Measurements from ENCODE around the gene LRFN5. TPM values are rescaled to one million over a fixed set of nuclear protein-coding genes. Genes with fewer than 3 reads are reported as not detected.

The LRFN5 gene
- total RNA-seq, 2 donors from 2014 or later = not detected

GRCh38 chr14:41607966-41608663, 1.4 kb downstream of the LRFN5 start:
- Mint-ChIP-seq H3K4me3 (peak overlapping the region; percentile 81), H3K4me1 (peaks cover 40% of the 10 kb centered on the region), H3K27me3 (peaks cover 83% of the 10 kb centered on the region), H3K36me3 (ENCODE audit: low read depth) (peaks cover 11% of the 10 kb centered on the region), H3K27ac (no peak overlapping the region)
- ATAC-seq (no peak), DNase-seq (no peak)
- peaks cover 3% of the 10 kb centered on the region for H3K9me3 ChIP-seq (ENCODE audit: control insufficient read depth, low read length, poor library complexity, severe bottlenecking)

- Mint-ChIP-seq H3K27ac (no peak overlapping the region), H3K4me1 (peaks cover 40% of the 10 kb centered on the region), H3K4me3 (peak overlapping the region; percentile 81), H3K36me3 (ENCODE audit: low read depth) (peaks cover 11% of the 10 kb centered on the region), H3K27me3 (peaks cover 80% of the 10 kb centered on the region)
- DNase-seq (no peak), ATAC-seq (no peak)
- H3K9me3 ChIP-seq (ENCODE audit: control insufficient read depth, low read length, poor library complexity, severe bottlenecking) = peaks cover 3% of the 10 kb centered on the region
Observed at GRCh38 chr14:41608681-41609390, 2.2 kb downstream of the LRFN5 start.

- no peak for DNase-seq
- peaks cover 35% of the 10 kb centered on the region for H3K4me1 Mint-ChIP-seq
- H3K27ac Mint-ChIP-seq = no peak overlapping the region
- H3K27me3 Mint-ChIP-seq = peaks cover 71% of the 10 kb centered on the region
- no peak for ATAC-seq
- H3K36me3 Mint-ChIP-seq (ENCODE audit: low read depth) = peaks cover 9% of the 10 kb centered on the region
- H3K9me3 ChIP-seq (ENCODE audit: control insufficient read depth, low read length, poor library complexity, severe bottlenecking) = peaks cover 3% of the 10 kb centered on the region
- no peak overlapping the region for H3K4me3 Mint-ChIP-seq
Observed at GRCh38 chr14:41609704-41610183, 3.1 kb downstream of the LRFN5 start.

GRCh38 chr14:41615011-41615595, 8.4 kb downstream of the LRFN5 start:
- no peak overlapping the region for H3K4me3 Mint-ChIP-seq
- peaks cover 3% of the 10 kb centered on the region for H3K4me1 Mint-ChIP-seq
- DNase-seq (no peak), ATAC-seq (no peak)
- H3K27me3 Mint-ChIP-seq = peaks cover 25% of the 10 kb centered on the region
- H3K9me3 ChIP-seq (ENCODE audit: control insufficient read depth, low read length, poor library complexity, severe bottlenecking) = no peaks in the 10 kb centered on the region
- H3K36me3 Mint-ChIP-seq (ENCODE audit: low read depth) = peaks cover 3% of the 10 kb centered on the region
- H3K27ac Mint-ChIP-seq = no peak overlapping the region

GRCh38 chr14:41623736-41624135, 17.1 kb downstream of the LRFN5 start:
- DNase-seq (no peak), ATAC-seq (no peak)
- Mint-ChIP-seq H3K36me3 (ENCODE audit: low read depth) (no peaks in the 10 kb centered on the region), H3K4me3 (no peak overlapping the region), H3K4me1 (no peaks in the 10 kb centered on the region), H3K27me3 (no peaks in the 10 kb centered on the region), H3K27ac (no peak overlapping the region)
- H3K9me3 ChIP-seq (ENCODE audit: control insufficient read depth, low read length, poor library complexity, severe bottlenecking) = no peaks in the 10 kb centered on the region

- Mint-ChIP-seq H3K4me3 (no peak overlapping the region), H3K27ac (no peak overlapping the region), H3K36me3 (ENCODE audit: low read depth) (no peaks in the 10 kb centered on the region), H3K4me1 (no peaks in the 10 kb centered on the region), H3K27me3 (peaks cover 21% of the 10 kb centered on the region)
- ATAC-seq (no peak), DNase-seq (no peak)
- no peaks in the 10 kb centered on the region for H3K9me3 ChIP-seq (ENCODE audit: control insufficient read depth, low read length, poor library complexity, severe bottlenecking)
Observed at GRCh38 chr14:41629876-41630275, 23.2 kb downstream of the LRFN5 start.

GRCh38 chr14:41634286-41634685, 27.6 kb downstream of the LRFN5 start:
- Mint-ChIP-seq H3K27me3 (peaks cover 20% of the 10 kb centered on the region), H3K36me3 (ENCODE audit: low read depth) (no peaks in the 10 kb centered on the region), H3K27ac (no peak overlapping the region), H3K4me3 (no peak overlapping the region), H3K4me1 (no peaks in the 10 kb centered on the region)
- DNase-seq (no peak), ATAC-seq (no peak)
- no peaks in the 10 kb centered on the region for H3K9me3 ChIP-seq (ENCODE audit: control insufficient read depth, low read length, poor library complexity, severe bottlenecking)

- no peak overlapping the region for H3K4me3 Mint-ChIP-seq
- no peak overlapping the region for H3K27ac Mint-ChIP-seq
- no peak for DNase-seq
- no peaks in the 10 kb centered on the region for H3K36me3 Mint-ChIP-seq (ENCODE audit: low read depth)
- no peaks in the 10 kb centered on the region for H3K4me1 Mint-ChIP-seq
- no peaks in the 10 kb centered on the region for H3K9me3 ChIP-seq (ENCODE audit: control insufficient read depth, low read length, poor library complexity, severe bottlenecking)
- no peak for ATAC-seq
- peaks cover 6% of the 10 kb centered on the region for H3K27me3 Mint-ChIP-seq
Observed at GRCh38 chr14:41636492-41637392, 30.1 kb downstream of the LRFN5 start.

- H3K27me3 Mint-ChIP-seq = no peaks in the 10 kb centered on the region
- no peak for DNase-seq
Observed at GRCh38 chr14:41641690-41642089, 35.0 kb downstream of the LRFN5 start.

GRCh38 chr14:41642367-41642766, 35.7 kb downstream of the LRFN5 start:
- no peaks in the 10 kb centered on the region for H3K9me3 ChIP-seq (ENCODE audit: control insufficient read depth, low read length, poor library complexity, severe bottlenecking)
- Mint-ChIP-seq H3K4me1 (no peaks in the 10 kb centered on the region), H3K4me3 (no peak overlapping the region), H3K27ac (no peak overlapping the region), H3K36me3 (ENCODE audit: low read depth) (no peaks in the 10 kb centered on the region), H3K27me3 (no peaks in the 10 kb centered on the region)
- DNase-seq = no peak
- no peak for ATAC-seq

More at GRCh38 chr14:41641690-41642089, 35.0 kb downstream of the LRFN5 start:
- Mint-ChIP-seq H3K4me3 (no peak overlapping the region), H3K36me3 (ENCODE audit: low read depth) (no peaks in the 10 kb centered on the region), H3K27ac (no peak overlapping the region), H3K4me1 (no peaks in the 10 kb centered on the region)
- ATAC-seq = no peak
- H3K9me3 ChIP-seq (ENCODE audit: control insufficient read depth, low read length, poor library complexity, severe bottlenecking) = no peaks in the 10 kb centered on the region

- no peaks in the 10 kb centered on the region for H3K27me3 Mint-ChIP-seq
- H3K9me3 ChIP-seq (ENCODE audit: control insufficient read depth, low read length, poor library complexity, severe bottlenecking) = no peaks in the 10 kb centered on the region
- DNase-seq (no peak), ATAC-seq (no peak)
- H3K4me3 Mint-ChIP-seq = no peak overlapping the region
- H3K27ac Mint-ChIP-seq = no peak overlapping the region
- H3K36me3 Mint-ChIP-seq (ENCODE audit: low read depth) = no peaks in the 10 kb centered on the region
- no peaks in the 10 kb centered on the region for H3K4me1 Mint-ChIP-seq
Observed at GRCh38 chr14:41642789-41643188, 36.1 kb downstream of the LRFN5 start.

GRCh38 chr14:41644606-41645005, 37.9 kb downstream of the LRFN5 start:
- Mint-ChIP-seq H3K27me3 (no peaks in the 10 kb centered on the region), H3K36me3 (ENCODE audit: low read depth) (no peaks in the 10 kb centered on the region), H3K27ac (no peak overlapping the region), H3K4me3 (no peak overlapping the region), H3K4me1 (no peaks in the 10 kb centered on the region)
- ATAC-seq = no peak
- H3K9me3 ChIP-seq (ENCODE audit: control insufficient read depth, low read length, poor library complexity, severe bottlenecking) = no peaks in the 10 kb centered on the region
- DNase-seq = no peak

GRCh38 chr14:41650802-41651201, 44.1 kb downstream of the LRFN5 start:
- Mint-ChIP-seq H3K27me3 (no peaks in the 10 kb centered on the region), H3K27ac (no peak overlapping the region)

More at GRCh38 chr14:41650802-41651201, 44.1 kb downstream of the LRFN5 start:
- Mint-ChIP-seq H3K4me1 (no peaks in the 10 kb centered on the region), H3K4me3 (no peak overlapping the region), H3K36me3 (ENCODE audit: low read depth) (no peaks in the 10 kb centered on the region)
- DNase-seq (no peak), ATAC-seq (no peak)
- H3K9me3 ChIP-seq (ENCODE audit: control insufficient read depth, low read length, poor library complexity, severe bottlenecking) = no peaks in the 10 kb centered on the region

Measured in T-helper 17 cell (primary cell).